Vagina (tissue), 2 donors: Measurements from ENCODE around the gene HDGFL2.

Source experiments
- CTCF ChIP-seq, 3 experiments: fragments of 450-650 bp in 2 of 3; fragments of 200-600 bp in 1 of 3; sonication (generic) in 1 of 3; IDR thresholded peaks; one replicate each; pipeline ENCODE4 v1.5.1; 2017 to 2019; ENCODE audit warnings: antibody characterized with exemption in 3 of 3, mild to moderate bottlenecking in 2 of 3, moderate library complexity in 2 of 3
- POLR2A ChIP-seq, 2 donors: fragments of 450-650 bp; IDR thresholded peaks; one replicate each; pipeline ENCODE4 v1.6.1; 2017; ENCODE audit warnings: antibody characterized with exemption in 2 of 2, mild to moderate bottlenecking in 2 of 2, moderate library complexity in 2 of 2
- POLR2AphosphoS5 ChIP-seq, 2 donors: sonication (generic); formaldehyde crosslinking; IDR thresholded peaks; one replicate each; pipeline ENCODE4 v1.9.0; 2017; ENCODE audit warnings: antibody characterized with exemption in 2 of 2, mild to moderate bottlenecking in 2 of 2, low read depth in 1 of 2; ENCODE audit not compliant: insufficient read depth in 1 of 2

DNA sequence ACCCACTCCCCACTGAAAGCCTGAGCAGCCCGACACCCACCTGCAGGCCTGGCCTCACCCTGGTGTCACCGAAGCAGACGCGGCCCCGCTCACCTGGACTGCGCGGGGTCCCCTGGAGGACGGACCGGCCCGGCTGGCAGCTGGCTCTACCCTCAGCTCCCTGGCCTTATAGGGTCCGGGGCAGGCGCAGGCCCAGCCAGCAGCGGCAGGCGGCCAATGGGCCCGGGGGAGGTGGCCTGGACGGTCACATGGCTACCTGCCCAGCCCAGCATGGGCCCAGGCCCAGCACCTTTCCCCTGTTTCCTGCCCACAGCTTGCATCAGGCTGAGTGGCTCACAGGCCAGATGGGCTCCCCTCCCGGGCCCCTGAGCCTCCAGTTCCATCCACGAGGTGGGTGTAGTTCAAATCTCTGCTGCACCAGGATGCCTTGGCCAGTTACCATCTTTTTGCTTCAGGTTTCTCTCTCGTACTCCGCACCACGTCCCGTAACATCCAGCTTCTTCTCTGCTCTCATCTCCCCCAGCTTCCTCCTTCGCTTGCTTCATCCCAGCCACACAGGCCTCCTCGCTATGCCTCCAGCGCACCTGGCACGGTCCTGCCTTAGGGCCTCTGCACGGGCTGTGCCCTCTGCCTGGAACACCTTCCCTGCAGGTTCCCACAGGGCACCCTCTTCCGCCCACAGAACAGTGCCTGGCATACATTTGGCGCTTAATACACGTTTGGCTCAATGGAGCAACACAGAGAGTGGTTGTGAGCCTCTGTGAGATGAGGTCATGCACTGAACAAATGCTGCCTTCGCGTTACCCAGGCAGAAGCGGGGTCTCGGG lies 46.5 kb downstream of the HDGFL2 start, which contains the start of gene PLIN4:
- TF ChIP-seq POLR2AphosphoS5 (IDR thresholded peaks at IDR 0.05; ENCODE audit: insufficient read depth in 1 of 2, low read depth in 1 of 2) = peak; percentile 49 to 79
- TF ChIP-seq POLR2A (IDR thresholded peaks at IDR 0.05) = peak in 1 of 2 donors; percentile 21
- no peak for TF ChIP-seq CTCF (IDR thresholded peaks at IDR 0.05)
